Activated CD4-positive, alpha-beta T cell treated with anti-CD3 and anti-CD28 coated beads, Interleukin-2, amount 50 U/mL, for 16 hours (primary cell): ENCODE results near the gene EHD2.
"Not testable (repeated sequence)": the region's sequence is repeated elsewhere in the genome, so short reads cannot be mapped to it uniquely, and the experiment has no call there.

Experiments used
- DNase-seq: peaks from one replicate; pipeline ENCODE4 v3.0.0-alpha.2; 2020

EHD2 gene

GRCh38 chr19:47777245-47778048 is 64.2 kb downstream of the EHD2 start:
- DNase-seq, result not testable (repeated sequence)

DNA sequence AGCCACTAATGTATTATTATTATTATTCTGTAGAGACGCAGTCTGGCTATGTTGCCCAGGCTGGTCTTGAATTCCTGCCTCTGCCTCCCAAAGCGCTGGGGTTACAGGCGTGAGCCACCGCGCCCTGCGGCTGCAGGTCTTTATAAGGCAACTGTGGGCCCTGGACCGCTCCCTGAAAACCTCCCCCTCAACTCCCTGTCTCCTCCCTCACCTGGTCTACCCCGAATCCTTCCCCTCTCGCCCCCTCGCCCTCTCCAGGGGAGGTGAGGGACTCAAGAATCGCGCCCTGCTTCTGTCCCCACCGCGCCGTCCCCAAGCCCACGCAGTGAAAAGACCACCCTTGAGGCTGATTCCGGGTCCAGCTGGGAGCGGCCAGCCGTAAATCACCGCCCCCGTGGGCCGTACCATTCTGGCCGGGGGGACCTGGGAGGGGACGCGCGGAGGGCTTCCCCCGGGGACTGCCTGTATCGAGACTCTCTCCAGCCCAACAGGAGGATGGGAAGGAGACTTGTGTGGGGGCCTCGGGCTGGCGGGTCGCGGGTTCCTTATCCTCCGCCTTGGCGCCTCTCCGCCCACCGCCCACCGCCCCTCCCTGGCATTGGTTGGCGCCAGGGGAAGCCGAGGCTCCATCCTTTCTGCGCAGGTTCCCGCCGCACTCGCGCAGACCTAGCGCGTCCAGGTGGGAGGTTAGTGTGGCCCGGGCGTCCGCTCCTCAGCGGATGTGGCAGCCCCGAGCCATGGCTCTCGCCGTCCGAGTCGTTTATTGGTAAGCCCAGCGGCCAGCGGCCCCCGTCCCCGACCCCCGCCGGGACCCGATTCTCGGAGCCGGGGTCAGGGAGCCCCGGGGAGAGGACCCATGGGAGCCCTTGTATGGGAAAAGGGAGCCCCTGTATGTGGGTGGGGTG is 65.1 kb downstream of the EHD2 start, which contains the start of gene SELENOW:
TSS of gene SELENOW (plus strand) at position 655 of the 905 bp plus-strand sequence. CDS start at position 738, 83 bp downstream.
- peak; percentile 83 for DNase-seq

DNA sequence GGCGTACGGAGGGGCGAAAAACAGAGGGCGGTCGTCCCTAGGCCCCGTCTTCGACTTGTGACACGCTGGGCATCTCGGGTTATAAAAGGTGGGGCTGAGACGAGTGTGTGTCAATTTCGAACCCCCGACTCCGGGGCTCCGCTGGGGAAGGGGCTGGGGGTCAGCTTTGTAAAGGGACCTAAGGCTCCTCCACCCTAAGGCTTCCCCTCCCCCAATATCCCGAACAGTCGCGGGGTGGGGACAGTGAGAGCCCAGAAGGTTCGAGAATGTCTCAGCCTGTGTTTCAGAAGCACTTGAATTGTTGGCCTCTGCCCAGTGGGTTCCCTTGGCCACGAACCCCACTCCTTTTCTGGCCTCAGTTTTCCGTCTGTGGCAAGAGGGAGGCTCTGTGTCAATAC is 65.7 kb downstream of the EHD2 start:
- peak; percentile 21 for DNase-seq

GRCh38 chr19:47779524-47780214 is 66.4 kb downstream of the EHD2 start:
- DNase-seq, result no peak

DNA sequence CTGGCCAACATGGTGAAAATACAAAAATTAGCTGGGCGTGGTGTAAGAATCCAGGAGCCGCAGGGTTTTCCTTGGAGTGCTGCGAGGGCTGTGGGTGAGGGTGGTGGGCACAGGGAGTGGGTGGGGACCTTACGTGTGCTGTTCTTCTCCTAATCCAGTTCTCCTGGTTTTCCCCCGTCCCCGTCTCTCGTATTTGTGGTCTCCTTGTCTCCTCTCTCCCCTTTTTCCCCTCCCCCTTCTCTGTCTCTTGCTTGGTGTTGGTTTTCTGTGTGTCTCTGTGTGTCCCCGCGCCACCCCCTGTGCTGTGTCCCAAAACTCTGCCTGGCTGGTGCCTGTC is 67.0 kb downstream of the EHD2 start:
- no peak for DNase-seq

GRCh38 chr19:47781590-47782262 is 68.5 kb downstream of the EHD2 start:
- DNase-seq, result no peak

DNA sequence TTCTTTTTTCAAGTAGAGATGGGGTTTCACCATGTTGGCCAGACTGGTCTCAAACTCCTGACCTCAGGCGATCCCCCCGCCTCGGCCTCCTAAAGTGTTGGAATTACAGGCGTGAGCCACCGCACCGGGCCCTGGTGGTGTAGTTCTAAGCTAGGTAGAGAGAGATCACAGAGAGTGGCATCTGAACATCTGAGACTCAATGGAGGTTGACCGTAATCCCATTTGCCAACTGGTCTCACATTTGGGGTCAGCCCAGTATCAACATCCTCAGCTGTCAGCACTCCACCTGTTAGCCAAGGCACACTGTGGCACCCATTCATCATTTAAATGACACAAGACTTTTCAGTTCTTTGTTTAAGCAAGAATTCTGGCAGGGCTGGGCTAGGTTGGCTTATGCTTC is 73.3 kb downstream of the EHD2 start:
- no peak for DNase-seq

- DNase-seq, result not testable (repeated sequence)
These were observed 74.1 kb downstream of the EHD2 start for GRCh38 chr19:47787307-47787706.

GRCh38 chr19:47789811-47790210 is 76.6 kb downstream of the EHD2 start:
- DNase-seq, result not testable (repeated sequence)

- peak; percentile 85 for DNase-seq
These were observed 77.2 kb downstream of the EHD2 start for GRCh38 chr19:47790398-47790814.

GRCh38 chr19:47792616-47793015 is 79.4 kb downstream of the EHD2 start:
- DNase-seq, result no peak
